Measurements from ENCODE around the gene USP12. TPM values are rescaled to one million over a fixed set of nuclear protein-coding genes. Genes with fewer than 3 reads are reported as not detected.

USP12 gene
- total RNA-seq, 4 donors from 2014 or later = 26.4 to 50.7 (median 31.7) TPM

DNA sequence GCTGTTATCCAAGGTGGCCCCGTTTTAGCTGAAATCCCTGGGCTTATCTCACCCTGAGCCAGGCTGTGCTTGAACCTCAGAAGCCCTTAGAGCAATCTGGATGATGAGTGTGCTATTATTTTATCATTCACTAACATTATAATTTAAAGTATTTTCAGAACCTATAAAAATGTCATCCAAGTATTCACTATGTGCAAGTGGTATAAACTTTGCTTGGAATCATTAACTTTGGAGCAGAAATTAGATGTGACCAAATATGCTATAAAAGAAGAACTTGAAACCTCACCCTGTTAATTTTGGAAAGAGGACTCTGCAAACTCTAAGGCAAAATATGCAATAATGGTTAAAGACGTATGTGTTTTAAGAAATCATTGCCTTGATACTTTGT lies 147.5 kb downstream of the USP12 start:
- WGBS = 81% methylated on average over 2 of the region's 2 CpGs
- Histone ChIP-seq H3K4me1 (no peaks in the 10 kb centered on the region), H3K27ac (no peak overlapping the region), H3K36me3 (no peaks in the 10 kb centered on the region), H3K27me3 (no peaks in the 10 kb centered on the region), H3K4me3 (no peak overlapping the region), H3K9me3 (no peaks in the 10 kb centered on the region)
- TF ChIP-seq, protein P1, sequence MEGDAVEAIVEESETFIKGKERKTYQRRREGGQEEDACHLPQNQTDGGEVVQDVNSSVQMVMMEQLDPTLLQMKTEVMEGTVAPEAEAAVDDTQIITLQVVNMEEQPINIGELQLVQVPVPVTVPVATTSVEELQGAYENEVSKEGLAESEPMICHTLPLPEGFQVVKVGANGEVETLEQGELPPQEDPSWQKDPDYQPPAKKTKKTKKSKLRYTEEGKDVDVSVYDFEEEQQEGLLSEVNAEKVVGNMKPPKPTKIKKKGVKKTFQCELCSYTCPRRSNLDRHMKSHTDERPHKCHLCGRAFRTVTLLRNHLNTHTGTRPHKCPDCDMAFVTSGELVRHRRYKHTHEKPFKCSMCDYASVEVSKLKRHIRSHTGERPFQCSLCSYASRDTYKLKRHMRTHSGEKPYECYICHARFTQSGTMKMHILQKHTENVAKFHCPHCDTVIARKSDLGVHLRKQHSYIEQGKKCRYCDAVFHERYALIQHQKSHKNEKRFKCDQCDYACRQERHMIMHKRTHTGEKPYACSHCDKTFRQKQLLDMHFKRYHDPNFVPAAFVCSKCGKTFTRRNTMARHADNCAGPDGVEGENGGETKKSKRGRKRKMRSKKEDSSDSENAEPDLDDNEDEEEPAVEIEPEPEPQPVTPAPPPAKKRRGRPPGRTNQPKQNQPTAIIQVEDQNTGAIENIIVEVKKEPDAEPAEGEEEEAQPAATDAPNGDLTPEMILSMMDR (IDR thresholded peaks at IDR 0.05) = no peak
- TF ChIP-seq EP300 (IDR thresholded peaks at IDR 0.05) = no peak
- no peak for TF ChIP-seq POLR2AphosphoS5 (IDR thresholded peaks at IDR 0.05)
- no peak for TF ChIP-seq POLR2A (IDR thresholded peaks at IDR 0.05)
- no peak for DNase-seq (ENCODE audit: low spot score in 2 of 2)

DNA sequence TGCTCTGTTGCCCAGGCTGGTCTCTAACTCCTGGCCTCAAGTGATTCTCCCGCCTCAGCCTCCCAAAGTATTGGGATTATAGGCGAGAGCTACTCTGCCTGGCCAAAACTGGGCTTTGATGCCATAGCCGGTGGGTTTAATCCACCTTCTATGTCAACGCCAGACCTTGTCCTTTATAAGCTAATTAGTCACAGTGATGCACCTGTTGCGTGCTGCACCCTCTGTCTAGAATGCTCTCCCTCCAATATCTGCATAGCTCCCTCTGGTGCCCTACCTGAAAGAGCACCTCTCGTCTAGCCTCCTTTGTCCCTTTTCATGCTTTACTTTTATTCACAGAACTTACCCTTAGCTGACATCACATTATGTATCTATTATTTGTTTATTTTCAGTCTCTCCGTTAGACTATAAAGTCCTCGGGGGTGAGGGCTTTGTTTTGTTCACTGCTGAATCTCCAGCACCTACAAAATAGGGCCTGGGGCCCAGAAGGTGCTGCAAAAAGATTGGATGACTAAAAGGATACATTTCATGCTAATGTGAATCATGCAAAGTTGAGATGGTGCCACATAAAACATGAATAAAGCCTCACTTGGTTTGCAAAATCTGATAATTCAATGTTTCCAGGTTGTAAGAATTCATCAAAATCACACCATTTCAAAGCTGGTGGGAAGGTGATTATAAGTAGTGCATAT lies 148.1 kb downstream of the USP12 start:
- no peak overlapping the region for H3K27ac ChIP-seq
- no peaks in the 10 kb centered on the region for H3K36me3 ChIP-seq
- TF ChIP-seq, protein P1 (IDR thresholded peaks at IDR 0.05) = no peak
- TF ChIP-seq POLR2A (IDR thresholded peaks at IDR 0.05) = no peak
- no peak for TF ChIP-seq POLR2AphosphoS5 (IDR thresholded peaks at IDR 0.05)
- peak in 1 of 2 donors; percentile 13 for DNase-seq (ENCODE audit: low spot score in 2 of 2)
- H3K27me3 ChIP-seq = no peaks in the 10 kb centered on the region
- H3K9me3 ChIP-seq = no peaks in the 10 kb centered on the region
- 87% methylated on average over 8 of the region's 8 CpGs for WGBS
- no peaks in the 10 kb centered on the region for H3K4me1 ChIP-seq
- no peak overlapping the region for H3K4me3 ChIP-seq

DNA sequence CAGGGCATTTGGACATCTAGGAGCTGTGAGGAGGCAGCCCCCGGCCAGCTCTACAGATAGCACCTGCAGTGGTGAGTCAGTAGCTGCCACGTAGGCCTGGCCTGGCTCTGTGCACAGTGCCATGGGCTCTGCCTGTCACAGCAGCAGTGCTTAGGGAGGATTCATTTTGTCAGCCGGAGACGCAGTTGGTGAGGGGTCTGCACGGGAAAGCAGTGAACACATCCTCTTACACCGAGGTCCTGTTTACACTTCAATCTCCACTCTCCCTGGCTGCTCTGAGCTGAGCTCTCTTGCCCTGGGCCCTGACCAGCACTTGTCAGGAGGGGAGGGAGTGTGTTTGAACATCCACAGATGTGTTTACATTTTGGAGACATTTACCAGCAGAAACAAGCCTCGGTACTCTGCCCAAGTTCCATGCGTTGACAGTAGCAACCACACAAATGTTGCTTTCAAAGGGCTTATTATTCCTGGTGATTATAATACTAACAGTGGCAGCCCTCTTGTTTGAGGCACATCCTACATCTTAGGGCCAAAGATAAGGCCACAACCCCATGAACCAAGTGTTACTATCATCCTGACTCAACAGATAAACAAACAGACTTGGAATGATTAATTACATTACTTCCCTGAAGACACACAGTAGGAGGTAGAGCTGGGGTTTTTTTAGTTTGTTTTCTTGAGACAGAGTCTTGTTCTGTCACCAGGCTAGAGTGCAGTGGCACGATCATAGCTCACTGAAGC lies 148.9 kb downstream of the USP12 start:
- no peak overlapping the region for H3K27ac ChIP-seq
- H3K9me3 ChIP-seq = no peaks in the 10 kb centered on the region
- WGBS = 51% methylated on average over 5 of the region's 9 CpGs
- no peaks in the 10 kb centered on the region for H3K27me3 ChIP-seq
- no peak overlapping the region for H3K4me3 ChIP-seq
- no peaks in the 10 kb centered on the region for H3K4me1 ChIP-seq
- TF ChIP-seq EP300 (IDR thresholded peaks at IDR 0.05) (peak; percentile 39), POLR2A (IDR thresholded peaks at IDR 0.05) (no peak)
- TF ChIP-seq, protein P1 (IDR thresholded peaks at IDR 0.05) = no peak
- H3K36me3 ChIP-seq = no peaks in the 10 kb centered on the region
- DNase-seq (ENCODE audit: low spot score in 2 of 2) = peak in 1 of 2 donors; percentile 69

DNA sequence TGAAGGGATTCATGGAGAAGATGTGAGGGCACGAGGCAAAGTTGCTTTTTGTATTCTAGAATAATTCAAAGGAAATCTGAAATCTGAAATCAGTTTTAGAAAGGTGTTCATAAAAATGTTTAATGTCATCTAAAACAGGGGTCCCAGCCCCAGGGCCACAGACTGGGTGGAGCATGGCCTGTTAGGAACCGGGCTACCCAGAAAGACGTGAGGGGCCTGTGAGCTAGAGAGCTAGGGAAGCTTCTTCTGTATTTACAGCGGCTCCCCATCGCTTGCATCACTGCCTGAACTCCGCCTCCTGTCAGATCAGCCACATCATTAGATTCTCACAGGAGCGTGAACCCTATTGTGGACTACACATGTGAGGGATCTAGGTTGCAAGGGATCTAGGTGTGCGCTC lies 151.2 kb downstream of the USP12 start:
- TF ChIP-seq, protein P1 (IDR thresholded peaks at IDR 0.05) = no peak
- TF ChIP-seq POLR2A (IDR thresholded peaks at IDR 0.05) (no peak), EP300 (IDR thresholded peaks at IDR 0.05) (no peak), POLR2AphosphoS5 (IDR thresholded peaks at IDR 0.05) (no peak)
- no peak overlapping the region for H3K4me3 ChIP-seq
- no peak overlapping the region for H3K27ac ChIP-seq
- no peak for DNase-seq (ENCODE audit: low spot score in 2 of 2)
- H3K4me1 ChIP-seq = no peaks in the 10 kb centered on the region
- H3K27me3 ChIP-seq = no peaks in the 10 kb centered on the region
- H3K9me3 ChIP-seq = no peaks in the 10 kb centered on the region
- WGBS = 89% methylated on average over 8 of the region's 8 CpGs
- H3K36me3 ChIP-seq = no peaks in the 10 kb centered on the region

GRCh38 chr13:27018882-27019281 lies 152.7 kb downstream of the USP12 start:
- H3K9me3 ChIP-seq = no peaks in the 10 kb centered on the region
- TF ChIP-seq EP300 (IDR thresholded peaks at IDR 0.05) (no peak), POLR2A (IDR thresholded peaks at IDR 0.05) (no peak), POLR2AphosphoS5 (IDR thresholded peaks at IDR 0.05) (no peak)
- TF ChIP-seq, protein P1 (IDR thresholded peaks at IDR 0.05) = no peak
- WGBS = 60% methylated on average over 5 of the region's 5 CpGs
- no peaks in the 10 kb centered on the region for H3K4me1 ChIP-seq
- no peak overlapping the region for H3K4me3 ChIP-seq
- peaks cover 3% of the 10 kb centered on the region for H3K27me3 ChIP-seq
- no peaks in the 10 kb centered on the region for H3K36me3 ChIP-seq
- peak overlapping the region; percentile 29 for H3K27ac ChIP-seq
- no peak for DNase-seq (ENCODE audit: low spot score in 2 of 2)

Data from suprapubic skin (tissue), 4 donors.